Activated T-cell treated with anti-CD3 and anti-CD28 coated beads, Interleukin-2, amount 50 U/mL, for 4 hours (primary cell): ENCODE measurements around the gene HEATR9. TPM values are rescaled to one million over a fixed set of nuclear protein-coding genes. Genes with fewer than 3 reads are reported as not detected.
"Not testable (repeated sequence)": the region's sequence is repeated elsewhere in the genome, so short reads cannot be mapped to it uniquely, and the experiment has no call there.

Experiments
- ATAC-seq, 2 donors: fragments of 200-7000 bp; cut with Tn5 transposase; one replicate each; pipeline ENCODE4 v1.10.0; 2021
- DNase-seq: peaks from one replicate; pipeline ENCODE4 v3.0.0-alpha.2; 2020
- H3K27me3 Mint-ChIP-seq: one replicate; pipeline ENCODE4 v1.8.0; 2021; ENCODE audit warnings: low read depth, mixed read lengths
- H3K36me3 Mint-ChIP-seq: one replicate; pipeline ENCODE4 v1.8.0; 2022; ENCODE audit warnings: mixed read lengths; ENCODE audit not compliant: insufficient read depth
- H3K4me1 Mint-ChIP-seq: one replicate; pipeline ENCODE4 v1.8.0; 2021; ENCODE audit warnings: low read depth, mixed read lengths
- H3K4me3 Mint-ChIP-seq: one replicate; pipeline ENCODE4 v1.8.0; 2021; ENCODE audit warnings: mild to moderate bottlenecking, moderate library complexity, mixed read lengths
- H3K9me3 Mint-ChIP-seq: one replicate; pipeline ENCODE4 v1.8.0; 2021; ENCODE audit warnings: mixed read lengths
- total RNA-seq, 3 donors: library from RNA; stranded (reverse); gene quantifications; one replicate each; pipeline ENCODE4 v1.2.1, GENCODE V29; 2021

HEATR9 gene
- total RNA-seq, 3 donors from 2014 or later, result 0.21 TPM; not detected in 2

DNA sequence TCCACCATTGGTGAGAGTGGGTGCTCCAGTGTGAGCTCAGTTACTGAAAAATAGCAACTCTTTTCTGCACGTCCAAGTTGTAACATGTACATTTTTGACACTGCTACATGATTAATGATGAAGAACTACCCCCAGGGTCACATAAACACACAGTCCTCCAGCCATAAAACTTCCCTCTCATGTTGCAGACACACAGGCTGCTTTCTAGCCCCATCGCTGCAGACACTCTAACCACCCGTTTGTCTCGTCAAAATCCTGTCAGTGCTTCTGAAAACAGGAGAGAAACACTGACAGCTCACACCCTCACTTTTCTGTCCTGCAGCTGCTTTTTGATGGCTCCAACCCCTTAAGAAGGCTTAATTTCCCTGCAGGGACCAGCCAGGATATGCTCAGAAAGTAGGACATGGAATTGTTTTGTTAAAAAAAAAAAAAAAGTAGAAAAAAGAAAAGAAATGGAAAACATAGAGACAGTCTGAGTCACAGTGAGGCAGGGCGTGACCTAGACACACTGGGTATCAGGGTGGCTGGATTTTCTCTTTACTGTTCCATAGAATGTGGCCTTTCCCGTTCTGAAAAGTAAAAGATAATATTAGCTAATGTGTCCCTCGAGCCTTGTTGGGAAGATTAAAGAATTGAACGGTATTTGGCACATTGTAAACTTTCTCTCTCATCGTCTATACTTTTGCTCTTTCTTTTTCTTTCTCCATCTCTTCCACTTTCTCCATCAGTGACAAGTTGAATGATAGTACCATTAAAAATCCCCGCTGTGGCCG lies 32.2 kb upstream of the HEATR9 start:
- peaks cover 48% of the 10 kb centered on the region for H3K4me1 Mint-ChIP-seq
- no peaks in the 10 kb centered on the region for H3K27me3 Mint-ChIP-seq
- DNase-seq (no peak), ATAC-seq (peak in 1 of 2 donors; percentile 25)
- no peaks in the 10 kb centered on the region for H3K36me3 Mint-ChIP-seq
- H3K9me3 Mint-ChIP-seq, result no peaks in the 10 kb centered on the region
- H3K4me3 Mint-ChIP-seq, result peak overlapping the region; percentile 61

DNA sequence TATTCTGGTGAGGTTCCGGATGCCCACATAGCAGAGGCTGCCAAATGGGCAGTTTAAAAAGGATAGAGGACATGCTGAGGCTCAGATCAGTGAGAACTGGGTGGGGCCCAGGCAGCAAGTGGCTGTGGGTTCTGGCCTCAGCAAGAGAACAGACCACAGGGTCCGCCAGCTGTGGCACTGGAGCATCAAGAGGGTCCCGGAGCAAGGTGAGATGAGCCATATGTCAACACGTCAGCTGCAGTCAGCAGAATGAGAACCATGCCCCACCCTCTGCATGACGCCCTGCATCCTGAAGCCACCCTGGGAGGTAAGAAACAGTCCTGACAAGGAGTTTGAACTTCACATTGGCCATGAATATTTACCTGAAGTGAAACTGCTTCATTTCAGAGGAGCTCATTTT lies 31.6 kb upstream of the HEATR9 start:
- Mint-ChIP-seq H3K4me1 (peaks cover 53% of the 10 kb centered on the region), H3K36me3 (no peaks in the 10 kb centered on the region), H3K4me3 (peak overlapping the region; percentile 61), H3K27me3 (no peaks in the 10 kb centered on the region), H3K9me3 (no peaks in the 10 kb centered on the region)
- DNase-seq (no peak), ATAC-seq (no peak)

DNA sequence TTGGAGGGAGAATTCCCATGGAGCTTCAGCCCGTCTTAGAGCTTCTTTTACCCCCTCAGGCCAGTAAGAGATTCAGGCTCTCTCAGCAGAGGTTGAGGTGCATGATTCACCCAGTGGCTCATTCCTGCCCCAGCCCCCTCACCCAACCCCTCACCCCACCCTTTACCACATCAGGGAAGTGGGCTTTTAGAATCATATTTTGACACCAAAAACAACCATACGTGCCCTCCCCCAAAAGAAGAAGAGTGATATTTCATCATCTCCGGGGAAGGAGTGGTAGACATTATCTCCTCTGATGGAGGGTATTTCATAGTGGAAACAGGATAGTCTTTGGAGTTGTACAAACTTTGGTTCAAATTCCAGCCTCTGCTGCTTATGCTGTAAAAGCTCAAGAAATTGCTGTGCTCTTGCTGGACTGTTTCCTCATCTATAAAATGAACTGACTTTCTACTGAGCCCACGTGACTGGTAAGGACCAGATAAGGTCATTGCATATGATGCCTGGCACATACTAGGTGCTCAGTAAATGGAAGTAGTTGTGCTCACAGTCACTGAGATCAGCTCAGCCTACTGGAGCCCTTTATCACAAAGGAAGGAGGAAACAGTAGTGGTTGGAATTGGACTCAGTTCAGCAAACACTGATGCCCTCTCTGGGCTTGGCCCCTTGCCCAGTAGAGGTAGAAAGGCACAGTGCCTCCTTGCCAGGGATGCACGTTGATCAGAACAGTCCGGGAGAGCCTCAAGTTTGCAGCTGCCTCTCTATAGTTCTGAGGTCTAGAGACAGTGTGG lies 29.8 kb upstream of the HEATR9 start:
- peaks cover 63% of the 10 kb centered on the region for H3K4me1 Mint-ChIP-seq
- no peaks in the 10 kb centered on the region for H3K27me3 Mint-ChIP-seq
- H3K9me3 Mint-ChIP-seq, result no peaks in the 10 kb centered on the region
- peak overlapping the region; percentile 56 for H3K4me3 Mint-ChIP-seq
- ATAC-seq, result peak; percentile 72 to 74
- DNase-seq, result peak; percentile 40
- no peaks in the 10 kb centered on the region for H3K36me3 Mint-ChIP-seq

DNA sequence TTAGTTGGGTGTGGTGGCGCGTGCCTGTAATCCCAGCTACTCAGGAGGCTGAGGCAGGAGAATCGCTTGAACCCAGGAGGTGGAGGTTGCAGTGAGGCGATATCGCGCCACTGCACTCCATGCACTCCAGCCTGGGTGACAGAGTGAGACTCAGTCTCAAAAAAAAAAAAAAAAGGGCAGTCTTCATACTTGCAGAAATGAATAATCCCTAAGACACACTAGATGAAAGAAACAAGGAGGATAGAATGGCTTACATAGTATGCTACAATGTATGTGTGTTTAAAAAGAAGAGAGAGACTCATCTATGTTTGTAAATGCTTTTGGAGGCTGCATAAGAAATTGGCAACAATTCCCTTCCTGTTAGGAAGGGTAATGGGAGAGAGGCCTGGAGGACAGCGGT lies 29.1 kb upstream of the HEATR9 start:
- H3K4me1 Mint-ChIP-seq, result peaks cover 64% of the 10 kb centered on the region
- not testable (repeated sequence) for H3K27me3 Mint-ChIP-seq, H3K36me3 Mint-ChIP-seq, H3K9me3 Mint-ChIP-seq, DNase-seq
- ATAC-seq, result peak in 1 of 2 donors; percentile 5
- peak overlapping the region; percentile 43 for H3K4me3 Mint-ChIP-seq

DNA sequence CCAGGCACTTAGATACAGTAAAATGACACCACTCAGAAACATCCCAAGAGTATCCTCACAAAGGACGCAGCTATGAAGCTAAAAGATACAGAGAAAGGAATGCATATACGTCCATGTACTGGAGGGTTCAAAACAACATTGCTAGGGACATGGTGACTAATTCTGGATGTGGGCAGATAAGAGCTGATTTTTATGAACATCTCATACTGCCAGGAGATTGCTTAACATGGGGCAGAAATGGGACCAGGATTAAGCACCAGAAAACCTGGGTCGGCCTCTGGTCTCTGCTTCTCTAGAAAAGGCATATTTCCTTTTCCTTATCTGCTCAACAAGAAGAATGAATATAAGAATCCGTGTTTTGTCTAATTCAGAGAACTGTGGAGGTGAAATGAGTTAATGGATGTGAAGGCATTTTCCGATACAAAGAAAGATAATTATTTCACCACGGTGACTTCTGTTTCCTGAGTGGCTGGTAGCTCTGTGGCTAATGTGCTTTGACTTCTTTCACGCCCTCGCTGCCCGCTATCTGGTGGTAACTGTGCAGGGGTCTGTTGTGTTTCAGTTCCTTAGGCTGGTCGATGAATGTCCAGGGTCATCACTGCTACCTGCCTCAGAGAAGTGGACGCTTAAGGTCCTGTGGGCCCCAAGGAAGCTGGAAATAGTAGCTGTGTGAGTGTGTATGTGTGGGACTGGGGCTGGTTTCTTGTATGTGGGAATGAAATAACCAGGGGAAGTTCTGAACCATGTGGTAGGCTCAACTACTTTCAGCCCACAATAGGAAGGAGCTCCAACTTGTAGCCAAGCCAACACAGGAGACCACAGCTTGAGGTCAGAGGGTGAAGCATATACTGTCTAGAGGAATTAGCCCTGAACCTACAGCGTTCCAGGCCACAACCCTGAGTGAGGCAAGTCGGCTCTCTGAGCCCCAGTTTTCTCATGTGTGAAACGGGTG lies 27.2 kb upstream of the HEATR9 start:
- Mint-ChIP-seq H3K9me3 (no peaks in the 10 kb centered on the region), H3K27me3 (no peaks in the 10 kb centered on the region), H3K36me3 (no peaks in the 10 kb centered on the region), H3K4me3 (peak overlapping the region; percentile 67), H3K4me1 (peaks cover 73% of the 10 kb centered on the region)
- ATAC-seq (peak; percentile 36 to 52), DNase-seq (peak; percentile 17)

DNA sequence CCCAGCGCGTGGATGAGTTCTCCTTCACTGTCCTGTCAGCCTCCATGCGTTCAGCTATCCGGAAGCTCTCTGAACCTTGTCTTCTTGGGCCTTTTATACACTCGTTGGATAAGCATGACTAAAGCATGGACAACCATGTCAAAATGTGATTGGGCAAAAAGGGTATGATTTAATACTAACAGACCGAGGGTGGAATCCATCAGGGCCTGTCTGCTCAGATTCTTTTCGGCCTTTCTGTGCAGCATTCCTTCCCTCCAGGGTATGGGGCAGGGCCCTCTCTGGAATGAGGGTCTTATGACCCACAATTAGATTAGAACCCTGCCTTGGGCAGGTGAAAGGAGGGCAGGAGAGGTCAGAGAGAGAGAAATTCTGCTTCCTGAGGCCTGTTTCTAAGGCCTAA lies 25.5 kb upstream of the HEATR9 start:
- Mint-ChIP-seq H3K4me1 (peaks cover 70% of the 10 kb centered on the region), H3K27me3 (no peaks in the 10 kb centered on the region), H3K4me3 (no peak overlapping the region), H3K36me3 (no peaks in the 10 kb centered on the region), H3K9me3 (no peaks in the 10 kb centered on the region)
- DNase-seq (no peak), ATAC-seq (no peak)

DNA sequence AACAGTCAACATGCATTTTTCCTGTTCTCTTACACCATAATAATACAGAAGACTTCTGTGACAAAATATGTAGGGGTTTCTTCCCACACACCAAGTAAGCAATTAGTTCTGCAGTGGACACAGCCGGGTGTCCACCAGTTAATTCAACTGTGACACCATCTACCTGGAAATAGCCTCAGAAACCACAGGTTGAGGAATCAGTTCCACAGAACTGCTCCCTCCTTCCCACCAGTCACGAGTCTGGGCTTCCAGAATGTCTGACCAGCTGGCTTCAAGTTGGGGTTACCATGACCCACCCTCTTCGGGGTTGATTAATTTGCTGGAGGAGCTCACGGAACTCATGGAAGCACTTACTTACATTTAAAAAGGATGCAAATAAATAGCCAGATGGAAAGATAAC lies 25.1 kb upstream of the HEATR9 start:
- no peaks in the 10 kb centered on the region for H3K9me3 Mint-ChIP-seq
- H3K4me3 Mint-ChIP-seq, result no peak overlapping the region
- DNase-seq, result no peak
- H3K4me1 Mint-ChIP-seq, result peaks cover 71% of the 10 kb centered on the region
- H3K36me3 Mint-ChIP-seq, result no peaks in the 10 kb centered on the region
- no peak for ATAC-seq
- H3K27me3 Mint-ChIP-seq, result no peaks in the 10 kb centered on the region

DNA sequence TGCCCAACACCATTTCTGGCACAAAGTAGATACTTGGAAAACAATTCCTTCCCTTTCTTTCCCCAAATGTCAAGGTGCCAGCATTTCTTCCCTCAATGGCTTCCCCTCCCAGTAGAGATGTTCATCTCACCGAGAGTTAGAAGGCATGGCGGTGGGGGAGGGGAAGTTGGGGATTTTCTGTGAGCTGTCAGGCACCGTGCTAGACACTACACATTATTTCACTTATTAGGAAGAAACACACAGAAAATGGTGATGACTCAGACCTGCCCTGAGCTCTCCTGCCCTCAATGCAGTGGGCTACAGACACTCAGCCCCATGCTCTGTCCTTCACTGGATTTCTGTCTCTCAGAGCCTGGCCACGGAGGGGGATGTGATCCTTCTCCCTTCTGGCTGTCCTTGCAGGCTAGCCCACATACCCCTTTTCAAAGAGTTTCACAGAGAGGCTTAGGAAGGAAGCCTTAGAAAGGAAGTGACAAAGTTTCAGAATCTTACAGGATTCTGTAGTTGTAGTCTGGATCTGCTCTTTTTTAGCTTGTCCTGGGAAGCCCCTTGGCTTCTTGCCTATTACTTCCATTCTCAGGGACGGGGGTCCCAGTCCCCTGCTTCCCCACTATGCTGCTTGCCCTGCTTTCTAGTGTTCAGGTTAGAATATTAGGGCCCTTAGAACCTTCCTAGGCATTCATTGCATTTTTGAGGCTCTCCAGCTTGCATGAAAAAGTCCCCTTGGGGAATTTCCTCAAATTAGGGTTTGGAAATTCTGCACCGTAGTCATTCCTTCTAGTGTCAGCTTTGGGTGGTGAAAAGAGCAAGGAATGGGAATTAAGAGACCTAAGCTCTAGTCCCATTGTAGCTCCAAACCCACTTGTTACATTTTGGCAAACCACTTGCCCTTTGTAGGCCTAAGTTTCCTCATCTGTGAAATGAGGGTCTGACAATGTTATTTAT lies 23.7 kb upstream of the HEATR9 start:
- Mint-ChIP-seq H3K27me3 (no peaks in the 10 kb centered on the region), H3K4me1 (peaks cover 69% of the 10 kb centered on the region), H3K36me3 (no peaks in the 10 kb centered on the region), H3K4me3 (no peak overlapping the region), H3K9me3 (no peaks in the 10 kb centered on the region)
- DNase-seq (peak; percentile 68), ATAC-seq (peak; percentile 54 to 58)

DNA sequence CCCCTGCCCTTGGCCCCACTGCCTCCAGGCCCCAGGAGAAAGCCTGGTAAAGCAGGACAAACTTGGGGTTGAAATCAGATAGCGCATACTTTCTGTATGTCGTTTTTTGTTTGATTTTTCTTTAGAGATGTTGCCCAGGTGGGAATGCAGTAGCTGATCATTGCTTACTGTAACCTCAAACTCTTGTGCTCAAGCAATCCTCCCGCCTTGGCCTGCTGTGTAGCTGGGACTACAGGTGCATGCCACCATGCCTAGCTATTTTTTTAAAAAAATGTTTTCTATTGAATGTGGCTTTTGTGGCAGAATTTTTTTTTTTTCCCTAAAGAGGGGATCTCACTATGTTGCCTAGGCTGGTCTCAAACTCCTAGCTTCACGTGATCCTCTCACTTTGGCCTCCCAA lies 22.6 kb upstream of the HEATR9 start:
- no peaks in the 10 kb centered on the region for H3K27me3 Mint-ChIP-seq
- H3K4me1 Mint-ChIP-seq, result peaks cover 65% of the 10 kb centered on the region
- no peak for ATAC-seq
- H3K4me3 Mint-ChIP-seq, result no peak overlapping the region
- no peaks in the 10 kb centered on the region for H3K36me3 Mint-ChIP-seq
- H3K9me3 Mint-ChIP-seq, result no peaks in the 10 kb centered on the region
- DNase-seq, result no peak

DNA sequence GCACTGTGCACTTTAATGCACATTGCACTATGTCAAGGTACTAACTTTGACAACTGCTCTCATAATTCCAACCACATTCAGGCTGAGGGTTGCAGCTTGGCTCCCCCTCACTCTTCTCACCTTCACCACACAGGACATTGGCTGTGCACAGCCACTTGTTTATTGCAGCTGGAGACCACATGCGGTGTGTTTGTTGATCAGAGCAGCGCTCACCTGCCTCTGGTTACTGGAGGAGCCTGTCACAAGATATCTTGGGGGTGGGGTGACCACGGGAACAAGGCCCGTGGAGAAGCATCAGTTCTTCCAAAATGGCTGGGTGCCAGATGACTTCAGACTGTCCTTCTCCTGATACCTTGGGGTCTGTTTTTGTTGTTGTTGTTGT lies 22.1 kb upstream of the HEATR9 start:
- Mint-ChIP-seq H3K27me3 (no peaks in the 10 kb centered on the region), H3K9me3 (no peaks in the 10 kb centered on the region), H3K4me3 (no peak overlapping the region), H3K36me3 (no peaks in the 10 kb centered on the region), H3K4me1 (peaks cover 61% of the 10 kb centered on the region)
- ATAC-seq (peak in 1 of 2 donors; percentile 35), DNase-seq (peak; percentile 16)

DNA sequence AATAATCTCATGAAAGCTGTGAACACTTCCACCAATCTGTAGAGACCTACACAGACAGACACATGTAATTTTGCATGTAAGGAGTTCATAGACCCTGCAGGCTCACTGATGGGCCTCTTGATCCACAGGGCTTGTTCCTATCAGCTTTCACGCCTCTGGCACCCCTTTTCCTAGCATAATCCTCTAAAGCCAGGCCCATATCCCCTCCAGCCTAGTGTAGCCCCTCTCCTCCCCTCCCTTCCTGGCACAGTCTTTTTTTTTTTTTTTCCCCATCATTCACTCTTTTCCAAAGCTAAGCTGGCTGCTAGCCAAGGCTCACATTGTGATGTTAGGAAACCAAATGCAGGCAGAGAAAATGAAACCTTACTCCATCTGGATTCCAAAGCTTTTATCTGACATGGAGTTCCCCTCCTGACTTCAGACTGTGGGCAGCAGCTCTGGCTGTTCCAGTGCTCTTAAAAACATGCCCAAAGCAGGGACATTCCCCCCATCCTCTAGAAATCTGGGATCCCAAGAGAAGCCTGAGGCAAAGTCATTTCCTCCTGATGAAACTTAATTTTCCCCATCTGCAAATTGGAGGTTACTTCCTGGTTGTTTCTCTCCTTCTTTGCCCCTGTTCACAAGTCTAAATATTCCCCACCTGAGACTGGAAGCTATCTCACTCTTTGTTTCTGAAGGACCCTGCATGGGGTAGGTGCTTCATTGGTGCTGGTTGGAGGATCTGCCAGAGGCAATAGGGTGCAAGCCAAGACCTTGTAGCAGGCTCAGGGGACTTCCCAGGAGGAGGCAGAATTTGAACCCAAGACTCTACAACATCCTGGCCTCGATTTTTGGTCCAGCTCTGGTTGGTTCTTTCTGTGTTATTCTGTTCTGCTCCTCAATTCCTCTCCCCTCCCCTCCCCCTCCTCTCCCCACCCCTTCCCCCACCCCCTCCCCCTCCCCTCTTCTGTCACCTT lies 21.4 kb upstream of the HEATR9 start:
- Mint-ChIP-seq H3K27me3 (no peaks in the 10 kb centered on the region), H3K4me1 (peaks cover 54% of the 10 kb centered on the region), H3K36me3 (no peaks in the 10 kb centered on the region), H3K9me3 (no peaks in the 10 kb centered on the region), H3K4me3 (no peak overlapping the region)
- ATAC-seq (no peak), DNase-seq (no peak)

DNA sequence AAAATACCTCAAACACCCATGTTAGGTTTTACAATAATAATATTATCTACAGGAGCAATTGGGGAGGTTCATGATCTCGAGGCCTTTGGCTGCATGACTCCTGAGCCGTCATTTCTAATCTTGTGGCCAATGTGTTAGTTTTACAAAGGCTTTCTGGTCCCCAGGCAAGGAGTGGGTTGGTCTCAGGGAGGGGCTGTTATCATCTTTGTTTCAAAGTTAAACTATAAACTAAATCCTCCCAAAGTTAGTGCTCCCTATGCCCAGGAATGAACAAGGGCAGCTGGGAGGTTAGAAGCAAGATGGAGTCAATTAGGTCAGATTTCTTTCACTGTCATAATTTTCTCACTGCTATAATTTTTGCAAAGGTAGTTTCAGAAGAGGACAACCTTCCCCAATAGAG lies 20.6 kb upstream of the HEATR9 start:
- no peaks in the 10 kb centered on the region for H3K9me3 Mint-ChIP-seq
- DNase-seq (no peak), ATAC-seq (peak; percentile 59 to 86)
- H3K4me1 Mint-ChIP-seq, result peaks cover 52% of the 10 kb centered on the region
- H3K27me3 Mint-ChIP-seq, result no peaks in the 10 kb centered on the region
- H3K36me3 Mint-ChIP-seq, result no peaks in the 10 kb centered on the region
- no peak overlapping the region for H3K4me3 Mint-ChIP-seq
